ENCODE results near the gene TMEM41A. TPM values are rescaled to one million over a fixed set of nuclear protein-coding genes. Genes with fewer than 3 reads are reported as not detected.
A peak's percentile ranks its signal among the peaks of the same experiment; 100 is the strongest.

TMEM41A gene
- total RNA-seq (10 to 100 TPM in 1 of 6 donors, 1 to 10 TPM in 5; 5.4 to 10.6 (median 6.5) TPM), polyA plus RNA-seq (1 to 10 TPM; 4.6 to 6.9 TPM)

DNA sequence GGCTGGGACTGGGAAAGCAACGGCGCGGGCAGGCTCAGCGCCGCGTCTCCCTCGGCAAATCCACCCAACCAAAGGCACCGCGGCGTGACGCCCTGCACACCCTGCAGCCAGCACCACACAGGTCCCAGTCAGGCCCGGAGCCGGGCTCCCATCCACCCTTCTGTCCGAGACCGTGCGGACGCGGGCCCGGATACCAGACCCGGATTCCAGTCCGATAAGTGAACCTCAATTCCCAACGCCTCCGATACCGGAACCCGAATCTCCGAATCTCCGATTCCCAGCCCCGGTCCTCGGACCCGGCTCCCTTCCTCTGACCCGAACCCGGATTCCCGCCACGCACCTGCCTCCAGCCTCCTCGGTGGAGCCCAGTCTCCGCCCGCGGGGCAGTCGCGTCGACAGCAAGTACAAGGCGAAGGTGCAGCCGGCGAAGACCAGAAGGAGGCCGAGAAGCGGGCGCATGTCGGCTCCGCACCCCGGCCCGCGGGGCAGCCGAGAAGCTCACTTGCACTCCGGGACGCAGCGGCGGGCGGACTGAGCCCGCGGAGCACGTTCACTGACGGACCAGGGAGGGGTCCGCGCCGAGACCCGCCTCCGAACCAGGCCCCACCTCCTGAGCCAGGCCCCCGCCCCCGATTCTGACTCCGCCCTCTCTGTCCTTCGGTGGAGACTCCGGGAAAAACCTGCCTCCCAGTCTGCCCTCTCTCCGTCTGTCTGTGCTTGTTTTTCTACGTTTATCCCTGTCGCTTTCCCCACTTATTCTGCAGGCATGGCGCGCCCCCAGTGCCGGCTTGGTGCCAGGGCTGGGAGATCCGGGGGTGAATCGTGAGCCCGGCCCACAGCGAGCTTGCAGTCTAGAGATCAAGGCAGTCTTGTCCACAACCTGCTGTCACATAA is at the start of gene TMEM41A:
TSS of gene TMEM41A (minus strand) at position 533 of the 894 bp plus-strand sequence. CDS start at position 459, 74 bp downstream.
- no peak for FAIRE-seq
- Histone ChIP-seq H3K27ac (peak within 1 kb of the TSS; percentile 79 to 90 (median 82)), H3K27me3 (no peaks in the 10 kb centered on the region), H3K36me3 (peaks cover 0 to 14% (median 7%) of the 10 kb centered on the region in 3 donors), H3K4me3 (peak within 1 kb of the TSS; percentile 77 to 100 (median 83)), H3K4me1 (peaks cover 6 to 9% (median 7%) of the 10 kb centered on the region in 3 donors), H3K9me3 (no peaks in the 10 kb centered on the region)
- intact Hi-C loops (cut with DNase I) = no loop called here
- DNase-seq = peak; percentile 93 to 98 (median 96)
- no peak for TF ChIP-seq CTCF (IDR thresholded peaks at IDR 0.05)
- WGBS, 2 donors = 0% methylated on average over 70 to 82 of the region's 82 CpGs
- ATAC-seq = peak; percentile 97 to 99 (median 98)

DNA sequence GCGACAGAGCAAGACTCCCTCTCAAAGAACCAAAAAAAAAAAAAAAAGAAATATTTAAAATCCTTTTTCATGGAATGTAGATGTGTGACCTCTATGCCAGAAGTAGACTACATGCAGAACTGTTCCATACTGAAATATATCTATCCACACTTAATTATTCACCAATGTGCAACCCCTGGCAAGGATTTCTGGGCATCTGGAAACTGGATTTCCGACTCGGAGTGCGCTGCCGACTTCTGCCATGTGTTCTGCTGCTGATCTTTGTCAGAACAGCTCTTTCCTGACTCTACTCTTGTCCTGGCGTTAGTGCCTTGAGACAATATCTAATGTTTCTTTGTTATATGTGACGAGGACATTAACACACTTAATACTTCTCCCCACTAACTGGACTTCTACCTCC is 41.9 kb upstream of the TMEM41A start:
- ATAC-seq = no peak
- no peak for FAIRE-seq
- intact Hi-C loops (cut with DNase I) = no loop called here
- Histone ChIP-seq H3K4me1 (peaks cover 0 to 15% (median 3%) of the 10 kb centered on the region in 3 donors), H3K9me3 (no peaks in the 10 kb centered on the region), H3K27ac (no peak overlapping the region), H3K36me3 (no peaks in the 10 kb centered on the region), H3K27me3 (no peaks in the 10 kb centered on the region), H3K4me3 (no peak overlapping the region)
- 78 to 84% methylated on average over 7 of the region's 7 CpGs for WGBS, 2 donors
- DNase-seq = no peak
- TF ChIP-seq CTCF (IDR thresholded peaks at IDR 0.05) = no peak

DNA sequence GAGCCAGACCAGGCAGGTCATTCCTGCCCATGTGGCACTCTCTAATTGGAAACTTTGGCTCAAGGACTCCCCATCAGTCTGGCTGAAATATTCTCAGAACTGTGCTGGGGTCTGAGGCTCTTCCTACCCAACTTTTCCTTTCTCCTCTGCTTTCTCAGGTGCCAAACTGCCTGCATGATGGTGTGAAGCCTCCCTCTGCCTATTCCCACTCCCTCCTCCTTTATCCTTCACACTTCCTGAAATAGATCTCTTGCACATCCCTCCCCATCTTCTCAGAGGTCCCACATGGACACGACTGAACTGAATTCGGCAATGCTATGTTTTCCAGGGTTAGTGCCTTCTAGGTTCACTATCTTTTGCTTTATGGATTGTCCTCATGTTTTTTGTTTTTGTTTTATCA is 41.1 kb upstream of the TMEM41A start:
- DNase-seq (no peak), FAIRE-seq (no peak), ATAC-seq (no peak)
- H3K4me3 ChIP-seq = no peak overlapping the region
- H3K9me3 ChIP-seq = no peaks in the 10 kb centered on the region
- H3K27me3 ChIP-seq = no peaks in the 10 kb centered on the region
- no peaks in the 10 kb centered on the region for H3K36me3 ChIP-seq
- TF ChIP-seq CTCF (IDR thresholded peaks at IDR 0.05) = no peak
- H3K4me1 ChIP-seq = peaks cover 0 to 15% (median under 1%) of the 10 kb centered on the region in 3 donors
- 61 to 76% methylated on average over 2 of the region's 2 CpGs for WGBS, 2 donors
- no peak overlapping the region for H3K27ac ChIP-seq
- intact Hi-C loops (cut with DNase I) = no loop called here

DNA sequence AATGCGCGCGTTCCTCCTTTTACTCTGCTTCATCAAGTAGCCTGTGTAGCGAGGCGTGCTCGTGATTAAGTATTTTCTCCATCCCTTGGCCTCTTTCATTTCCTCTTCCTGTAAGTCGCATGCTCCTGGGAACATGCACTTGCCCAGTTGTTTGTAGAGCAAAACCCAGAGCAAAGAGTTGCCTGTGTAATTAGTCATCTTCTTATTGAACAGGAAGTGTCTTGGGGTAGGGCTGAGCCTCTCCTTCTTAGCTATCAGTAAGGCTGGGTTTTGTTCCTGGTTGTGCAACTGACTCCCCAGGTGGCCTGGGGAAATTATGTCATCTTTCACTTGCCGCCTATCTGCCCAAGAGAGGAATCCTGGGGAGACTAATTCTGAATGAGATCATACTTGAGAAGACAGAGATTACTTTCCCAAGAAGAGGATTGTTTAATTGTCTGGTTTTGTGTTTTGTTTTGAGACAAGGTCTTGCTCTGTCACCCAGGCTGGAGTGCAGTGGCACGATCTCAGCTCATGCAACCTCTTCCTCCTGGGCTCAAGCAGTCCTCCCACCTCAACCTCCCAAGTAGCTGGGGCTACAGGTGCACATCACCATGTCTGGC is 38.6 kb upstream of the TMEM41A start:
- FAIRE-seq = no peak
- H3K36me3 ChIP-seq = no peaks in the 10 kb centered on the region
- WGBS, 2 donors = 52 to 53% methylated on average over 9 of the region's 9 CpGs

More for the DNA sequence above, 38.6 kb upstream of the TMEM41A start:
- intact Hi-C loops (cut with DNase I) = no loop called here
- peaks cover 0 to 11% (median 0%) of the 10 kb centered on the region in 3 donors for H3K4me1 ChIP-seq
- no peaks in the 10 kb centered on the region for H3K27me3 ChIP-seq
- H3K4me3 ChIP-seq = no peak overlapping the region
- no peak for TF ChIP-seq CTCF (IDR thresholded peaks at IDR 0.05)
- H3K27ac ChIP-seq = peak overlapping the region in 2 of 4 donors; percentile 71 to 81
- no peaks in the 10 kb centered on the region for H3K9me3 ChIP-seq
- DNase-seq = peak in 3 of 6 donors; percentile 22 to 46 (median 36)
- peak; percentile 73 to 95 (median 88) for ATAC-seq

All from pancreas (tissue), 10 donors.